Esophagus squamous epithelium (tissue), 4 donors: ENCODE data around the gene UBXN10.

Experiments used
- POLR2A ChIP-seq, 4 donors: fragments of 450-650 bp; IDR thresholded peaks; one replicate each; pipeline ENCODE4 v1.6.1; 2017; ENCODE audit warnings: antibody characterized with exemption in 4 of 4, mild to moderate bottlenecking in 4 of 4, moderate library complexity in 3 of 4
- TF ChIP-seq, protein P1 (sequence below), 6 experiments: fragments of 450-650 bp in 4 of 6; fragments of 200-600 bp in 2 of 6; sonication (generic) in 2 of 6; IDR thresholded peaks; one replicate each; pipeline ENCODE4 v1.5.1; 2016 to 2019; ENCODE audit warnings: antibody characterized with exemption in 6 of 6, mild to moderate bottlenecking in 4 of 6, moderate library complexity in 4 of 6

DNA sequence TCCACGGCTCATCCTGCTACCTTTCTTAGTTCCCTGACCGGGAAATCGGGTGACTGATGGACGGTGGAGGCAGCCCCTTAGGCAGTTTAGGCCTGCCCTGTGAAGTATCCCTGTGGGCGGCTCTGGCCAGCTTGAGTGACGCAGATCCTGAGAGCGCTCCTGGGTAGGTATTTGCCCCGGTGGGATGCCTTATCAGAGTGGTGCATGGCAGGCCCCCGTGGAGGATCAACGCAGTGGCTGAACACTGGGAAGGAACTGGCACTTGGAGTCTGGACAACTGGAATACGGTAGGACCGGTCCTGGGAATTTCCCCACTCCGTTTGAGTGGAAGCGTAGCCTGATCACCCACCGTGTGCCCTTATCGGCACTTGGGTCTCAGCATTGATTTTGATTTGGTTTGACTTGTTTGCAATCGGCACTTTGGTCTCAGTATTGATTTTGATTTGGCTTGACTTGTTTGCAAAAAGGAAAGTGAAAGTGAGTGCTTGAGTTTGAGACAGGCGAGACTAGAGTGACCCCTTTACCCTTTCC is 31.5 kb upstream of the UBXN10 start:
- TF ChIP-seq, protein P1, sequence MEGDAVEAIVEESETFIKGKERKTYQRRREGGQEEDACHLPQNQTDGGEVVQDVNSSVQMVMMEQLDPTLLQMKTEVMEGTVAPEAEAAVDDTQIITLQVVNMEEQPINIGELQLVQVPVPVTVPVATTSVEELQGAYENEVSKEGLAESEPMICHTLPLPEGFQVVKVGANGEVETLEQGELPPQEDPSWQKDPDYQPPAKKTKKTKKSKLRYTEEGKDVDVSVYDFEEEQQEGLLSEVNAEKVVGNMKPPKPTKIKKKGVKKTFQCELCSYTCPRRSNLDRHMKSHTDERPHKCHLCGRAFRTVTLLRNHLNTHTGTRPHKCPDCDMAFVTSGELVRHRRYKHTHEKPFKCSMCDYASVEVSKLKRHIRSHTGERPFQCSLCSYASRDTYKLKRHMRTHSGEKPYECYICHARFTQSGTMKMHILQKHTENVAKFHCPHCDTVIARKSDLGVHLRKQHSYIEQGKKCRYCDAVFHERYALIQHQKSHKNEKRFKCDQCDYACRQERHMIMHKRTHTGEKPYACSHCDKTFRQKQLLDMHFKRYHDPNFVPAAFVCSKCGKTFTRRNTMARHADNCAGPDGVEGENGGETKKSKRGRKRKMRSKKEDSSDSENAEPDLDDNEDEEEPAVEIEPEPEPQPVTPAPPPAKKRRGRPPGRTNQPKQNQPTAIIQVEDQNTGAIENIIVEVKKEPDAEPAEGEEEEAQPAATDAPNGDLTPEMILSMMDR (IDR thresholded peaks at IDR 0.05): no peak
- no peak for TF ChIP-seq POLR2A (IDR thresholded peaks at IDR 0.05)
